NT2/D1 (cell line): ENCODE results near the gene E2F6.

Experiments used
- SUZ12 ChIP-seq: IDR thresholded peaks from 2 replicates; pipeline ENCODE4 v1.6.1; 2011; ENCODE audit not compliant: insufficient read length, insufficient read depth; ENCODE audit errors: extremely low read depth
- YY1 ChIP-seq: IDR thresholded peaks from 2 replicates; pipeline ENCODE4 v1.6.1; 2011; ENCODE audit not compliant: insufficient read length, insufficient read depth
- ZNF274 ChIP-seq: IDR thresholded peaks from 2 replicates; pipeline ENCODE4 v1.6.1; 2011; ENCODE audit warnings: mild to moderate bottlenecking, low read depth, low read length

- TF ChIP-seq ZNF274 (no peak), YY1 (no peak), SUZ12 (no peak)
These were observed 59.0 kb downstream of the E2F6 start for GRCh38 chr2:11406958-11407381.
